Measurements from ENCODE around the gene ARRDC1.
"Not testable (repeated sequence)": the region's sequence is repeated elsewhere in the genome, so short reads cannot be mapped to it uniquely, and the experiment has no call there.

The ARRDC1 gene

DNA sequence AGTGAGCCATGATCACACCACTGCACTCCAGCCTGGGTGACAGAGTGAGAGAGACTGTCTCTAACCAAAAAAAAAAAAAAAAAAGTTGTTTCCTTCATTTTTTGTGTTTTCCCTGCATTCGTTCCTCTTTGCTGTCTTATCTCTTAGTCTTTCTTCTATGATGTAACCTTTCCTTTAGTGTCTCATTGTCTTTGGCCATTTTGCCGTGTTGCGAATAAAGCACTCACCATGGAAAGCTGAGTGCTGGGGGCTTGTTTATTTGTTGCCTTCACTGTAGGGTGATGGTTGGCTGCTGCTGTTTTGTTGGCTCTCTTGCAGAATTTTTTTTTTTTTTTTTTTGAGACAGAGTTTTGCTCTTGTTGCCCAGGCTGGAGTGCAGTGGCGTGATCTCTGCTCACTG, 21.0 kb downstream of the ARRDC1 start:
- WGBS, 2 experiments (ENCODE audit: insufficient coverage in 2 of 2), result 100% methylated on average over 1 of the region's 4 CpGs
- Histone ChIP-seq H3K4me3 (ENCODE audit: extremely low read depth, insufficient read depth, low read length, poor library complexity, severe bottlenecking) (no peak overlapping the region), H3K4me1 (ENCODE audit: control insufficient read depth, insufficient read depth, low read length, poor library complexity, severe bottlenecking) (no peaks in the 10 kb centered on the region), H3K36me3 (ENCODE audit: control insufficient read depth, insufficient read depth, low read length) (peaks cover 23% of the 10 kb centered on the region), H3K9me3 (ENCODE audit: control insufficient read depth, low read length) (no peaks in the 10 kb centered on the region), H3K27ac (ENCODE audit: low read depth, low read length, severe bottlenecking) (no peak overlapping the region)

DNA sequence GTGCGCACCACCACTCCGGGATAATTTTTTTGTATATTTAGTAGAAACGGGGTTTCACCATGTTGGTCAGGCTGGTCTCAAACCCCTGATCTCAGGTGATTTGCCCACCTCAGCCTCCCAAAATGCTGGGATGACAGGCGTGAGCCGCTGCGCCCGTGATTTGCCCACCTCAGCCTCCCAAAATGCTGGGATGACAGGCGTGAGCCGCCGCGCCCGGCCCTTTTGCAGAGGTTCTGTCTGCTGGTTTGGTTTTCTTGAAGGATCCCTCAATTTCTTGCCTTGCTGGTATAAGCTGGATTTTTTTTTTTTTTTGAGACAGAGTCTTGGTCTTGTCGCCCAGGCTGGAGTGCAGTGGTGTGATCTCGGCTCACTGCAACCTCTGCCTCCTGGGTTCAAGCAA, 21.9 kb downstream of the ARRDC1 start:
- WGBS, 2 experiments (ENCODE audit: insufficient coverage in 2 of 2), result 98% methylated on average over 9 of the region's 14 CpGs
- H3K4me3 ChIP-seq (ENCODE audit: extremely low read depth, insufficient read depth, low read length, poor library complexity, severe bottlenecking); H3K9me3 ChIP-seq (ENCODE audit: control insufficient read depth, low read length); H3K4me1 ChIP-seq (ENCODE audit: control insufficient read depth, insufficient read depth, low read length, poor library complexity, severe bottlenecking); H3K27ac ChIP-seq (ENCODE audit: low read depth, low read length, severe bottlenecking): not testable (repeated sequence)
- peaks cover 23% of the 10 kb centered on the region for H3K36me3 ChIP-seq (ENCODE audit: control insufficient read depth, insufficient read depth, low read length)

- H3K36me3 ChIP-seq (ENCODE audit: control insufficient read depth, insufficient read depth, low read length), result no peaks in the 10 kb centered on the region
- no peaks in the 10 kb centered on the region for H3K4me1 ChIP-seq (ENCODE audit: control insufficient read depth, insufficient read depth, low read length, poor library complexity, severe bottlenecking)
- 86 to 100% methylated on average over 1 of the region's 1 CpG for WGBS, 2 experiments (ENCODE audit: insufficient coverage in 2 of 2)
- H3K27ac ChIP-seq (ENCODE audit: low read depth, low read length, severe bottlenecking), result no peak overlapping the region
- no peaks in the 10 kb centered on the region for H3K9me3 ChIP-seq (ENCODE audit: control insufficient read depth, low read length)
- H3K4me3 ChIP-seq (ENCODE audit: extremely low read depth, insufficient read depth, low read length, poor library complexity, severe bottlenecking), result no peak overlapping the region
Measured at GRCh38 chr9:137630126-137630525, 24.6 kb downstream of the ARRDC1 start.

DNA sequence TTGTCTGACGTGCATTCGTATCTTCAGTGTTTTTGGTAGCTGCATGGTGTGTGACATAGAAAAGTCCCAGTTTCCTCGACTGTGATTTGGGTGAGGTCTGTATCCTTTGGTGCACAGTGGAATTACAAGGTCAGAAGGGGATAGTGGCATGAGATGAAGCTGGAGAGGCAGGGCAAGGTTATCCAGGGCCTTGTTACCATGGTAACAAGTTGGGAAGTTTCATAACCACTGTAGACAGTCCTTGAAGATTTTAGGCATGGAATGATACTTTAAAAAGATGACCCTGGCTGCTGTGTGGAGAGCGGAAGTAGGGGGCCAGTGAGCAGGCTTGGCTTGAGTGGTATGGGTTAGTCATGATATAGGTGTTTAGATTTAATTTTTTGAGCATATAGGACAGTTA, 25.2 kb downstream of the ARRDC1 start:
- H3K36me3 ChIP-seq (ENCODE audit: control insufficient read depth, insufficient read depth, low read length), result no peaks in the 10 kb centered on the region
- H3K4me1 ChIP-seq (ENCODE audit: control insufficient read depth, insufficient read depth, low read length, poor library complexity, severe bottlenecking), result no peaks in the 10 kb centered on the region
- WGBS, 2 experiments (ENCODE audit: insufficient coverage in 2 of 2), result 80 to 91% methylated on average over 4 of the region's 4 CpGs
- H3K27ac ChIP-seq (ENCODE audit: low read depth, low read length, severe bottlenecking), result no peak overlapping the region
- no peak overlapping the region for H3K4me3 ChIP-seq (ENCODE audit: extremely low read depth, insufficient read depth, low read length, poor library complexity, severe bottlenecking)
- H3K9me3 ChIP-seq (ENCODE audit: control insufficient read depth, low read length), result no peaks in the 10 kb centered on the region

GRCh38 chr9:137631345-137632229, 26.1 kb downstream of the ARRDC1 start:
- no peaks in the 10 kb centered on the region for H3K9me3 ChIP-seq (ENCODE audit: control insufficient read depth, low read length)
- 94 to 99% methylated on average over 12 to 15 of the region's 16 CpGs for WGBS, 2 experiments (ENCODE audit: insufficient coverage in 2 of 2)
- H3K27ac ChIP-seq (ENCODE audit: low read depth, low read length, severe bottlenecking), result no peak overlapping the region
- no peaks in the 10 kb centered on the region for H3K4me1 ChIP-seq (ENCODE audit: control insufficient read depth, insufficient read depth, low read length, poor library complexity, severe bottlenecking)
- H3K4me3 ChIP-seq (ENCODE audit: extremely low read depth, insufficient read depth, low read length, poor library complexity, severe bottlenecking), result no peak overlapping the region
- H3K36me3 ChIP-seq (ENCODE audit: control insufficient read depth, insufficient read depth, low read length), result no peaks in the 10 kb centered on the region

- Histone ChIP-seq H3K4me3 (ENCODE audit: extremely low read depth, insufficient read depth, low read length, poor library complexity, severe bottlenecking) (no peak overlapping the region), H3K27ac (ENCODE audit: low read depth, low read length, severe bottlenecking) (no peak overlapping the region), H3K9me3 (ENCODE audit: control insufficient read depth, low read length) (no peaks in the 10 kb centered on the region), H3K4me1 (ENCODE audit: control insufficient read depth, insufficient read depth, low read length, poor library complexity, severe bottlenecking) (no peaks in the 10 kb centered on the region), H3K36me3 (ENCODE audit: control insufficient read depth, insufficient read depth, low read length) (peaks cover 2% of the 10 kb centered on the region)
- 93 to 97% methylated on average over 18 to 19 of the region's 23 CpGs for WGBS, 2 experiments (ENCODE audit: insufficient coverage in 2 of 2)
Measured at GRCh38 chr9:137632230-137633161, 27.0 kb downstream of the ARRDC1 start.

DNA sequence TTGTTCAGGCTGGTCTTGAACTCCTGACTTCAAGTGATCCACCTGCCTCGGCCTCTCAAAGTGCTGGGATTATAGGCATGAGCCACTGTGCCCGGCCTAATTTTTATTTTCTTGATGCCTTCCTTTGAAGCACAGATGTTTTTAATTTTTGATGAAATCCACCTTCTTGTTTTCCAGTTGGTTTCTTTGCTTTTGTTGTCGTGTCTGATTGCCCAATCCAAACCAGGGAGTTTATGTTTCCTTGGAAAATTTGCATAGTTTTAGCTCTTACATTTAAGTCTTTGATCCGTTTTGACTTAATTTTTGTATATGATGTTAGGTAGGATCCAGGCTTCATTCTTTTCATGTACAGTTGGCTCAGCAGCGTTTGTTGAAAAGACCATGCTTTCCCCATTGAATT, 28.5 kb downstream of the ARRDC1 start:
- Histone ChIP-seq H3K4me3 (ENCODE audit: extremely low read depth, insufficient read depth, low read length, poor library complexity, severe bottlenecking) (no peak overlapping the region), H3K36me3 (ENCODE audit: control insufficient read depth, insufficient read depth, low read length) (peaks cover 6% of the 10 kb centered on the region), H3K9me3 (ENCODE audit: control insufficient read depth, low read length) (no peaks in the 10 kb centered on the region), H3K4me1 (ENCODE audit: control insufficient read depth, insufficient read depth, low read length, poor library complexity, severe bottlenecking) (no peaks in the 10 kb centered on the region), H3K27ac (ENCODE audit: low read depth, low read length, severe bottlenecking) (no peak overlapping the region)
- 96 to 97% methylated on average over 4 to 5 of the region's 5 CpGs for WGBS, 2 experiments (ENCODE audit: insufficient coverage in 2 of 2)

- Histone ChIP-seq H3K4me3 (ENCODE audit: extremely low read depth, insufficient read depth, low read length, poor library complexity, severe bottlenecking) (no peak overlapping the region), H3K4me1 (ENCODE audit: control insufficient read depth, insufficient read depth, low read length, poor library complexity, severe bottlenecking) (no peaks in the 10 kb centered on the region), H3K27ac (ENCODE audit: low read depth, low read length, severe bottlenecking) (no peak overlapping the region), H3K9me3 (ENCODE audit: control insufficient read depth, low read length) (no peaks in the 10 kb centered on the region), H3K36me3 (ENCODE audit: control insufficient read depth, insufficient read depth, low read length) (peaks cover 30% of the 10 kb centered on the region)
- WGBS, 2 experiments (ENCODE audit: insufficient coverage in 2 of 2), result 93 to 96% methylated on average over 4 of the region's 6 CpGs
Measured at GRCh38 chr9:137638680-137639079, 33.2 kb downstream of the ARRDC1 start.

DNA sequence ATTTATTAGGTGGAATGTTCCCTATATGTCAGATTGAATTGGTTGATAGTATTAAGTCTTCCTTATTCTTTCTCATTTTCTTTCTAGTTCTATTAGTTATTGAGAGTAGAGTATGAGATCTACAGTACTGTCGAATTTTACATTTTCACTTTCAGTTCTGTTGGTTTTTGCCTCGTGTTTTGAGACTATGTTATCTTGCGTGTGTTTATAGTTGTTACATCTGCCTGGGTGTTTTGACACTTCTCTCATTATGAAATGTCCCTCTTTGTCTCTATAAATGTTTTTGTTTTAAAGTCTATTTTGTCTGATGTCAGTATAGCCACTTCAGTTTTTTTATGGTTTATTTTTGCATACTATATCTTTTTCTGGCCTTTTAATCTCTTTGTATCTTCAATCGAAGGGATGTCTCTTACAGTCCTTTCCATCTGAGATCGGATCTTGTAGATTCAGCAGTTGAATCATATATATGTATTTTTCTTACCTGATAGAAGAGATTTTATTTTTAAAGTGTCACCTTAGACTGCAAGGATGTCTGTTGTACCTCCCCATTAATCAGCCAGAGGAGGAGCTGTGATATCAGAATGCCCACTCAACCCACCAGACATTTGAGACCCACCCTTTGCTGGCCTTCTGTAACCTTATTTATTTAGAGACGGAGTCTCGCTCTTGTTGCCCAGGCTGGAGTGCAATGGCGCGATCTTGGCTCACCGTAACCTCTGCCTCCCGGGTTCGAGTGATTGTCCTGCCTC, 34.0 kb downstream of the ARRDC1 start:
- Histone ChIP-seq H3K9me3 (ENCODE audit: control insufficient read depth, low read length) (no peaks in the 10 kb centered on the region), H3K4me1 (ENCODE audit: control insufficient read depth, insufficient read depth, low read length, poor library complexity, severe bottlenecking) (no peaks in the 10 kb centered on the region), H3K36me3 (ENCODE audit: control insufficient read depth, insufficient read depth, low read length) (peaks cover 38% of the 10 kb centered on the region), H3K27ac (ENCODE audit: low read depth, low read length, severe bottlenecking) (no peak overlapping the region), H3K4me3 (ENCODE audit: extremely low read depth, insufficient read depth, low read length, poor library complexity, severe bottlenecking) (no peak overlapping the region)
- 94 to 99% methylated on average over 7 of the region's 12 CpGs for WGBS, 2 experiments (ENCODE audit: insufficient coverage in 2 of 2)

- Histone ChIP-seq H3K36me3 (ENCODE audit: control insufficient read depth, insufficient read depth, low read length) (peaks cover 43% of the 10 kb centered on the region), H3K4me3 (ENCODE audit: extremely low read depth, insufficient read depth, low read length, poor library complexity, severe bottlenecking) (no peak overlapping the region), H3K27ac (ENCODE audit: low read depth, low read length, severe bottlenecking) (no peak overlapping the region), H3K4me1 (ENCODE audit: control insufficient read depth, insufficient read depth, low read length, poor library complexity, severe bottlenecking) (no peaks in the 10 kb centered on the region), H3K9me3 (ENCODE audit: control insufficient read depth, low read length) (no peaks in the 10 kb centered on the region)
- 97 to 100% methylated on average over 2 to 3 of the region's 5 CpGs for WGBS, 2 experiments (ENCODE audit: insufficient coverage in 2 of 2)
Measured at GRCh38 chr9:137640862-137641261, 35.4 kb downstream of the ARRDC1 start.
